Stimulated activated CD4-positive, alpha-beta T cell treated with anti-CD3 and anti-CD28 coated beads, Interleukin-12 subunit alpha, Interleukin-12 subunit beta, amount 100 ng/mL, for 4 hours (primary cell): ENCODE data around the gene ACVRL1.

Experiments used
- DNase-seq: peaks from one replicate; pipeline ENCODE4 v3.0.0-alpha.2; 2020

Gene ACVRL1

DNA sequence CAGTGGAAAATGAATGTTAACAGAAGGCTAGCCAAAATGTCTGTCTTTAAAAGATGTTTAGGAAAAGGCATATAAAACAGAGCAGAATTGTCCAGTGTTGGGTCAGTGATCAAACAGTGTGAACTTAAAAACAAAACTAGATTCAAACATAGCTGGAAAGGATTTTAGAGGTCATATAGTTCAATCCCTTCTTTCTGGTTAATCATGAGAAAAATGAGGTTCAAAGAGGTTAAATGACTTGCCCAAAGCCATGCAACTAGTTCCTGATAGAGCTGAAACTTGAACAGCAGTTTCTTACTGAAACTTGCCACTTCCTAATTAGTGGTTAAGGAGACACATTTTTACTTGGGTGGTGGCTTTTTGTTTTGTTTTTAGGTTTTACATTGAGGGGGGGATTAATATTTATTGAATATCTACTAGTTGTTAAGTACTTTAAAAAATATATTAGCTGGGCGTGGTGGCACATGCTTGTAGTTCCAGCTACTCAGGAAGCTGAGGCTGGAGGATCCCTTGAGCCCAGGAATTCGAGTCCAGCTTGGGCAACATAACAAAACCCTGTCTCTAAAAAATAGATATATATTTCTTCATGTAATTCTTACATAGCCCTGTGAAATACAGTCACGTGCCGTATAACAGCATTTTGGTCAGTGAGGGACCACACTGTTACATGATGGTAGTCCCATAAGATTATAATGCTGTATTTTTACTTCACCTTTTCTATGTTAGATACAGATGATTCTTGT is 64.5 kb downstream of the ACVRL1 start:
- DNase-seq = no peak

DNA sequence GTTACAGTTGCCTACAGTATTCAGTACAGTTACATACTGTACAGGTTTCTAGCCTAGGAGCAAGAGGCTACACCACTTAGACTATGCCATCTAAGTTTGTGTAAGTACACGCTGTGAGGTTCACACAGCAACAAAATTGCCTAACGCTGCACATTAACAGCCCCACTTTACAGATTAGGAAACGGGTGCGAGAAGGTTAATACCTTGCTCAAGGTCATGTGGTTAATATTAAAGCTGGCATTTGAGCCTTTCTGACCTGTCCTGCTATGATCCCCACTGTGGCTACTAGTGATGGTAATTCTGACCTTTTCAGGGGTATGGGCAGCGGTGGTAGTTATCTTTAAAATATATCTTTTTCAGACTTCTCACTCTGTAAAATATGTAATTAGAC is 65.1 kb downstream of the ACVRL1 start:
- no peak for DNase-seq

DNA sequence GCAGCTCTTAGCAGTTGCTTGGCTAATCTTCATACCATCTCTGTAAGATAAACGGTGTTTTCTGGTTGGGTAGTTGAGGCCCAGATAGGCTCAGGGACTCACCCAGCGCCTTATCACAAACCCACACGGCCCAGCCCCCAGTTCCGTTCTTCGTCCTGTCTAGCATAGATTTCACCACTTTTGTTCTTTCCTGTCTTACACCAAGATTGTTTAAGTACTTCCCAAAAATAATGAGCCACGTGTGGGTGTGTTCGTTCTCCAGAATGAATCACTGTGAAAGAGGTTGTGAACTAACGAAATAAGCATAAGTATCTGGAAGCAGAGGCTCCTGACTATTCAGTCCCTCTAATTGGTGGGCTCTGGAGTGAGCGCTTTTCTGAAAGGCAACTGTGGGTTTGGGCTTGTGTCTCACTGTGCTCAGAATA is 65.6 kb downstream of the ACVRL1 start:
- peak; percentile 21 for DNase-seq
